Activated CD4-positive, alpha-beta memory T cell treated with anti-CD3 and anti-CD28 coated beads for 36 hours (primary cell): ENCODE measurements around the gene FRAS1. TPM values are rescaled to one million over a fixed set of nuclear protein-coding genes. Genes with fewer than 3 reads are reported as not detected.

Source experiments
- CTCF ChIA-PET: fragments of 350-600 bp; sonication (Branson Sonifier 250); formaldehyde crosslinking; loops from one replicate; lab custom pipeline; 2021; ENCODE audit warnings: antibody characterized with exemption, inconsistent platforms; lab: Charles Lee
- POLR2A ChIA-PET: fragments of 350-600 bp; sonication (Branson Sonifier 250); formaldehyde crosslinking; loops from one replicate; lab custom pipeline; 2021; ENCODE audit warnings: antibody characterized with exemption; lab: Charles Lee
- DNase-seq: peaks from one replicate; pipeline ENCODE4 v3.0.0-alpha.2; 2020
- H3K27ac Mint-ChIP-seq: one replicate; pipeline ENCODE4 v1.8.0; 2021; ENCODE audit warnings: mixed read lengths
- H3K27me3 Mint-ChIP-seq: one replicate; pipeline ENCODE4 v1.8.0; 2021; ENCODE audit warnings: mixed read lengths
- H3K36me3 Mint-ChIP-seq: one replicate; pipeline ENCODE4 v1.8.0; 2021; ENCODE audit warnings: mixed read lengths
- H3K4me1 Mint-ChIP-seq: one replicate; pipeline ENCODE4 v1.8.0; 2021; ENCODE audit warnings: low read depth, mixed read lengths
- H3K4me3 Mint-ChIP-seq: one replicate; pipeline ENCODE4 v1.8.0; 2021; ENCODE audit warnings: mild to moderate bottlenecking, mixed read lengths
- H3K9me3 Mint-ChIP-seq: one replicate; pipeline ENCODE4 v1.8.0; 2021; ENCODE audit warnings: mixed read lengths
- intact Hi-C: fragments of 100-400 bp; cut with micrococcal nuclease; formaldehyde crosslinking; loops from one replicate; pipeline ENCODE4 v1.15.1; 2023
- total RNA-seq, 2 experiments: library from RNA; stranded (reverse); gene quantifications; one replicate each; pipeline ENCODE4 v1.2.3, GENCODE V29; 2021

The FRAS1 gene
- total RNA-seq, 2 experiments from 2014 or later: not detected

- H3K9me3 Mint-ChIP-seq: no peaks in the 10 kb centered on the region
- no peaks in the 10 kb centered on the region for H3K27me3 Mint-ChIP-seq
- CTCF ChIA-PET: no interaction called here
- H3K36me3 Mint-ChIP-seq: no peaks in the 10 kb centered on the region
- intact Hi-C loops: no loop called here
- H3K27ac Mint-ChIP-seq: no peak overlapping the region
- no peak overlapping the region for H3K4me3 Mint-ChIP-seq
- POLR2A ChIA-PET: no interaction called here
- H3K4me1 Mint-ChIP-seq: no peaks in the 10 kb centered on the region
- no peak for DNase-seq
Observed at GRCh38 chr4:78386679-78387078, 329.6 kb downstream of the FRAS1 start.

- ChIA-PET CTCF (no interaction called here), POLR2A (no interaction called here)
- Mint-ChIP-seq H3K4me3 (no peak overlapping the region), H3K9me3 (peaks cover 14% of the 10 kb centered on the region), H3K27ac (no peak overlapping the region), H3K36me3 (no peaks in the 10 kb centered on the region), H3K4me1 (no peaks in the 10 kb centered on the region), H3K27me3 (peaks cover 7% of the 10 kb centered on the region)
- DNase-seq: no peak
- intact Hi-C loops: no loop called here
Observed at GRCh38 chr4:78395642-78396041, 338.5 kb downstream of the FRAS1 start.

- ChIA-PET CTCF (no interaction called here), POLR2A (no interaction called here)
- DNase-seq: no peak
- H3K4me1 Mint-ChIP-seq: no peaks in the 10 kb centered on the region
- peaks cover 7% of the 10 kb centered on the region for H3K27me3 Mint-ChIP-seq
- H3K4me3 Mint-ChIP-seq: no peak overlapping the region
- no peak overlapping the region for H3K27ac Mint-ChIP-seq
- H3K9me3 Mint-ChIP-seq: peaks cover 14% of the 10 kb centered on the region
- intact Hi-C loops: no loop called here
- no peaks in the 10 kb centered on the region for H3K36me3 Mint-ChIP-seq
Observed at GRCh38 chr4:78396613-78397291, 339.6 kb downstream of the FRAS1 start.

GRCh38 chr4:78397292-78397630, 340.1 kb downstream of the FRAS1 start:
- no peak for DNase-seq
- Mint-ChIP-seq H3K27ac (no peak overlapping the region), H3K9me3 (peaks cover 14% of the 10 kb centered on the region), H3K4me3 (no peak overlapping the region), H3K27me3 (peaks cover 7% of the 10 kb centered on the region), H3K36me3 (no peaks in the 10 kb centered on the region), H3K4me1 (no peaks in the 10 kb centered on the region)
- POLR2A ChIA-PET: no interaction called here
- intact Hi-C loops: no loop called here
- CTCF ChIA-PET: no interaction called here

- Mint-ChIP-seq H3K36me3 (no peaks in the 10 kb centered on the region), H3K4me3 (no peak overlapping the region), H3K27ac (no peak overlapping the region), H3K4me1 (no peaks in the 10 kb centered on the region), H3K27me3 (peaks cover 2% of the 10 kb centered on the region), H3K9me3 (no peaks in the 10 kb centered on the region)
- DNase-seq: no peak
- CTCF ChIA-PET: no interaction called here
- POLR2A ChIA-PET: no interaction called here
- intact Hi-C loops: no loop called here
Observed at GRCh38 chr4:78409612-78410202, 352.6 kb downstream of the FRAS1 start.

- DNase-seq: no peak
- no peak overlapping the region for H3K4me3 Mint-ChIP-seq
Observed at GRCh38 chr4:78410225-78410624, 353.1 kb downstream of the FRAS1 start.

GRCh38 chr4:78410676-78411075, 353.6 kb downstream of the FRAS1 start:
- POLR2A ChIA-PET: no interaction called here
- DNase-seq: no peak
- Mint-ChIP-seq H3K27me3 (peaks cover 2% of the 10 kb centered on the region), H3K4me3 (no peak overlapping the region), H3K36me3 (no peaks in the 10 kb centered on the region), H3K27ac (no peak overlapping the region), H3K4me1 (no peaks in the 10 kb centered on the region), H3K9me3 (no peaks in the 10 kb centered on the region)
- CTCF ChIA-PET: no interaction called here
- intact Hi-C loops: no loop called here

More at GRCh38 chr4:78410225-78410624, 353.1 kb downstream of the FRAS1 start:
- Mint-ChIP-seq H3K27ac (no peak overlapping the region), H3K27me3 (peaks cover 2% of the 10 kb centered on the region), H3K4me1 (no peaks in the 10 kb centered on the region), H3K9me3 (no peaks in the 10 kb centered on the region), H3K36me3 (no peaks in the 10 kb centered on the region)
- ChIA-PET CTCF (no interaction called here), POLR2A (no interaction called here)
- intact Hi-C loops: no loop called here

- Mint-ChIP-seq H3K4me1 (no peaks in the 10 kb centered on the region), H3K27me3 (peaks cover 5% of the 10 kb centered on the region), H3K9me3 (no peaks in the 10 kb centered on the region), H3K4me3 (no peak overlapping the region), H3K27ac (no peak overlapping the region), H3K36me3 (no peaks in the 10 kb centered on the region)
- intact Hi-C loops: no loop called here
- ChIA-PET CTCF (no interaction called here), POLR2A (no interaction called here)
- no peak for DNase-seq
Observed at GRCh38 chr4:78414116-78414515, 357.0 kb downstream of the FRAS1 start.

GRCh38 chr4:78417603-78418002, 360.5 kb downstream of the FRAS1 start:
- H3K27ac Mint-ChIP-seq: no peak overlapping the region
- H3K4me3 Mint-ChIP-seq: no peak overlapping the region
- no peaks in the 10 kb centered on the region for H3K36me3 Mint-ChIP-seq
- H3K9me3 Mint-ChIP-seq: no peaks in the 10 kb centered on the region
- intact Hi-C loops: no loop called here
- H3K27me3 Mint-ChIP-seq: peaks cover 7% of the 10 kb centered on the region
- POLR2A ChIA-PET: no interaction called here
- no peak for DNase-seq
- no peaks in the 10 kb centered on the region for H3K4me1 Mint-ChIP-seq
- CTCF ChIA-PET: no interaction called here

GRCh38 chr4:78418406-78418805, 361.3 kb downstream of the FRAS1 start:
- H3K36me3 Mint-ChIP-seq: no peaks in the 10 kb centered on the region

GRCh38 chr4:78423790-78424189, 366.7 kb downstream of the FRAS1 start:
- intact Hi-C loops: no loop called here
- H3K4me1 Mint-ChIP-seq: no peaks in the 10 kb centered on the region
- ChIA-PET CTCF (no interaction called here), POLR2A (no interaction called here)
- no peak overlapping the region for H3K4me3 Mint-ChIP-seq
- no peaks in the 10 kb centered on the region for H3K36me3 Mint-ChIP-seq
- H3K27ac Mint-ChIP-seq: no peak overlapping the region
- H3K9me3 Mint-ChIP-seq: no peaks in the 10 kb centered on the region
- H3K27me3 Mint-ChIP-seq: peaks cover 3% of the 10 kb centered on the region
- DNase-seq: no peak

More at GRCh38 chr4:78418406-78418805, 361.3 kb downstream of the FRAS1 start:
- Mint-ChIP-seq H3K4me1 (no peaks in the 10 kb centered on the region), H3K4me3 (no peak overlapping the region), H3K27ac (no peak overlapping the region), H3K9me3 (no peaks in the 10 kb centered on the region), H3K27me3 (peaks cover 7% of the 10 kb centered on the region)
- intact Hi-C loops: no loop called here
- DNase-seq: no peak
- ChIA-PET CTCF (no interaction called here), POLR2A (no interaction called here)

GRCh38 chr4:78424461-78424860, 367.3 kb downstream of the FRAS1 start:
- no peaks in the 10 kb centered on the region for H3K4me1 Mint-ChIP-seq
- H3K9me3 Mint-ChIP-seq: no peaks in the 10 kb centered on the region
- peaks cover 3% of the 10 kb centered on the region for H3K27me3 Mint-ChIP-seq
- CTCF ChIA-PET: no interaction called here
- no peak overlapping the region for H3K27ac Mint-ChIP-seq
- intact Hi-C loops: no loop called here
- H3K36me3 Mint-ChIP-seq: no peaks in the 10 kb centered on the region
- DNase-seq: no peak
- POLR2A ChIA-PET: no interaction called here
- no peak overlapping the region for H3K4me3 Mint-ChIP-seq

GRCh38 chr4:78426972-78427371, 369.8 kb downstream of the FRAS1 start:
- POLR2A ChIA-PET: no interaction called here
- H3K9me3 Mint-ChIP-seq: no peaks in the 10 kb centered on the region
- intact Hi-C loops: no loop called here
- CTCF ChIA-PET: interaction anchor here (0.6 kb wide), 1 partner anchor 283 kb away, joined by 4 read pairs; no protein-coding TSS in a partner anchor
- H3K4me3 Mint-ChIP-seq: no peak overlapping the region
- DNase-seq: no peak
- peaks cover 3% of the 10 kb centered on the region for H3K27me3 Mint-ChIP-seq
- no peaks in the 10 kb centered on the region for H3K36me3 Mint-ChIP-seq
- no peak overlapping the region for H3K27ac Mint-ChIP-seq
- no peaks in the 10 kb centered on the region for H3K4me1 Mint-ChIP-seq
